ENCODE data around the gene FAM72D.
"Not testable (repeated sequence)": the region's sequence is repeated elsewhere in the genome, so short reads cannot be mapped to it uniquely, and the experiment has no call there.

DNA sequence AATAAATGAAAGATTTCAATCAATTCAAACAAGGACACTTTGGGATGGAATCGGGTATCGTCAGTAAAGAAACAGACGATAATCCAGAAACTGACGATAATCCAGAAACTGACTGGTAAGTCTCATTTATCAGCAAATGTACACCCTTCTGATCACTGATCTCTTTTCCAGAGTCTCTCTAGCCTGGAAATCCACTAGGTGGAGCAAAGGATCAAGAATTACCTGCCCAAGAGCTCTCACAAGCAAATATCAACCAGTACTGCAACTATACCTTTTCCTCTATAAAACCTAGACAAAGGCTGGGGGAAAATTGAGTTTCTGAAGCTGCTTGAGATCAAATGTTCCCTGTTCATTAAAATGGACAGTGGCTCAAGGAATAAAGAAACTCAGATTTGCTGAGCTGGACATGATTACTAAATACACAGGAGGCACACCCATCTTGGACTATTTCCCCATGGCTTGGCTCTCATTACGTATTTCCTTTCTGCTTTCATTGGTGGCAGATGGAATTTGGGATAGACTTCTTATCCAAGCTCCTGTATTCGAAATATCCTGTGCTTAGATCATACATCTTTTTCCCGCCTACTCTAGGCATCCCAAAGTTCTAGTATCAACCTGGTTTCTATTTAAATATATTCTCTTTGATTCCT, 28.3 kb downstream of the FAM72D start:
- TF ChIP-seq, protein P1, sequence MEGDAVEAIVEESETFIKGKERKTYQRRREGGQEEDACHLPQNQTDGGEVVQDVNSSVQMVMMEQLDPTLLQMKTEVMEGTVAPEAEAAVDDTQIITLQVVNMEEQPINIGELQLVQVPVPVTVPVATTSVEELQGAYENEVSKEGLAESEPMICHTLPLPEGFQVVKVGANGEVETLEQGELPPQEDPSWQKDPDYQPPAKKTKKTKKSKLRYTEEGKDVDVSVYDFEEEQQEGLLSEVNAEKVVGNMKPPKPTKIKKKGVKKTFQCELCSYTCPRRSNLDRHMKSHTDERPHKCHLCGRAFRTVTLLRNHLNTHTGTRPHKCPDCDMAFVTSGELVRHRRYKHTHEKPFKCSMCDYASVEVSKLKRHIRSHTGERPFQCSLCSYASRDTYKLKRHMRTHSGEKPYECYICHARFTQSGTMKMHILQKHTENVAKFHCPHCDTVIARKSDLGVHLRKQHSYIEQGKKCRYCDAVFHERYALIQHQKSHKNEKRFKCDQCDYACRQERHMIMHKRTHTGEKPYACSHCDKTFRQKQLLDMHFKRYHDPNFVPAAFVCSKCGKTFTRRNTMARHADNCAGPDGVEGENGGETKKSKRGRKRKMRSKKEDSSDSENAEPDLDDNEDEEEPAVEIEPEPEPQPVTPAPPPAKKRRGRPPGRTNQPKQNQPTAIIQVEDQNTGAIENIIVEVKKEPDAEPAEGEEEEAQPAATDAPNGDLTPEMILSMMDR (conservative IDR thresholded peaks at IDR 0.05; ENCODE audit: low read depth, low read length): not testable (repeated sequence)
- TF ChIP-seq EZH2phosphoT487 (IDR thresholded peaks at IDR 0.05; ENCODE audit: borderline replicate concordance, low read length): not testable (repeated sequence)
